ENCODE results near the gene IL12RB1. TPM values are rescaled to one million over a fixed set of nuclear protein-coding genes. Genes with fewer than 3 reads are reported as not detected.

IL12RB1 gene
- total RNA-seq, 1 donor from 2014 or later = not detected

DNA sequence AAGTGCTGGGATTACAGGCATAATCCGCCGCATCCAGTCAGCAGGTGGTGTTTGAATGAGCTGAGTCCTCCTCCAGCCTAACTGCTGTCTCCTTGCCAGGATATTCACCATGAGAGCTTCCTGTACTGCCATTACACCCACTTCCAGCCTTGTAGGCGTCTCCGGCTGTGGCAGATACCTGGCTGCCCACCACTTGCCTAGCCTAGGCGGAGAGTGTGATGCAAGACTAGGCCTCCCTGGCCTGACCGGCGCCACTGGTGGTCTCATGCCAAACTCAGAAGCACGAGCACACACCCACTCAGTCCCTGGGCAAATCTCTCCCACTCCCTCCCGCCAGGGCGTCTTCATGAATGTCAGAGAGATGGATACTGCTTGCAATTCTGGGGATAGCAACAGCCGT, 16.6 kb downstream of the IL12RB1 start:
- Histone ChIP-seq H3K27ac (no peak overlapping the region), H3K36me3 (no peaks in the 10 kb centered on the region), H2AFZ (replicated peaks) (no peak overlapping the region), H3K27me3 (no peaks in the 10 kb centered on the region), H4K20me1 (ENCODE audit: low read depth) (no peaks in the 10 kb centered on the region), H3K9ac (no peak overlapping the region), H3K4me1 (no peaks in the 10 kb centered on the region), H3K9me3 (ENCODE audit: low read depth) (no peaks in the 10 kb centered on the region), H3F3A (ENCODE audit: low read depth) (no peaks in the 10 kb centered on the region), H3K4me2 (no peak overlapping the region), H3K4me3 (no peak overlapping the region), H3K79me2 (ENCODE audit: low read depth) (no peaks in the 10 kb centered on the region)
- Mint-ChIP-seq H3K4me1 (peaks cover under 1% of the 10 kb centered on the region), H3K27me3 (ENCODE audit: insufficient read depth, low read depth) (peaks cover 10% of the 10 kb centered on the region), H3K4me3 (no peak overlapping the region), H3K27ac (no peak overlapping the region), H3K36me3 (no peaks in the 10 kb centered on the region), H3K9me3 (no peaks in the 10 kb centered on the region)
- DNase-seq (ENCODE audit: low spot score) = no peak
- TF ChIP-seq EZH2phosphoT487 (IDR thresholded peaks at IDR 0.05) = no peak
- TF ChIP-seq EZH2 (IDR thresholded peaks at IDR 0.05) = no peak
- TF ChIP-seq, protein P1, sequence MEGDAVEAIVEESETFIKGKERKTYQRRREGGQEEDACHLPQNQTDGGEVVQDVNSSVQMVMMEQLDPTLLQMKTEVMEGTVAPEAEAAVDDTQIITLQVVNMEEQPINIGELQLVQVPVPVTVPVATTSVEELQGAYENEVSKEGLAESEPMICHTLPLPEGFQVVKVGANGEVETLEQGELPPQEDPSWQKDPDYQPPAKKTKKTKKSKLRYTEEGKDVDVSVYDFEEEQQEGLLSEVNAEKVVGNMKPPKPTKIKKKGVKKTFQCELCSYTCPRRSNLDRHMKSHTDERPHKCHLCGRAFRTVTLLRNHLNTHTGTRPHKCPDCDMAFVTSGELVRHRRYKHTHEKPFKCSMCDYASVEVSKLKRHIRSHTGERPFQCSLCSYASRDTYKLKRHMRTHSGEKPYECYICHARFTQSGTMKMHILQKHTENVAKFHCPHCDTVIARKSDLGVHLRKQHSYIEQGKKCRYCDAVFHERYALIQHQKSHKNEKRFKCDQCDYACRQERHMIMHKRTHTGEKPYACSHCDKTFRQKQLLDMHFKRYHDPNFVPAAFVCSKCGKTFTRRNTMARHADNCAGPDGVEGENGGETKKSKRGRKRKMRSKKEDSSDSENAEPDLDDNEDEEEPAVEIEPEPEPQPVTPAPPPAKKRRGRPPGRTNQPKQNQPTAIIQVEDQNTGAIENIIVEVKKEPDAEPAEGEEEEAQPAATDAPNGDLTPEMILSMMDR (IDR thresholded peaks at IDR 0.05) = no peak

DNA sequence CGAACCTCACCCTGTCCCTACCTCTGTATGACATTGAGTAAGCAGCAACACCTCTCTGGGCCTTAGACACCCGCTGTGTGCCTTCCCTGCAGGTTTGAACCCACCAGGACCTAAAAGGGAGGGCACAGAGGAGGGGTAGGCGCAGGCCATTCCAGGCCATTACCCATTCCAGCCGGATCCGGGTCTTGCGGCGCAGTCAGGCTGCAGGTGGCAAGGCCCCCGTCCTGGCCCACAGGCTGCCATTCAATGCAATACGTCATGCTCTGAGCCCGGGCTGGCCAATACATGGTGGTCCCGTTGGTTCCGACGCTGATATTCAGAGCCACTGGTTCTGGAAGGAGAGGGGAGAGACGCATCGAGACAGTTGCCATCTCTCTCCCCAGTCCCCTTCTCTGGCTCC, 17.4 kb downstream of the IL12RB1 start:
- H3K9me3 ChIP-seq (ENCODE audit: low read depth) = no peaks in the 10 kb centered on the region
- Mint-ChIP-seq H3K36me3 (no peaks in the 10 kb centered on the region), H3K4me1 (peaks cover 5% of the 10 kb centered on the region), H3K27me3 (ENCODE audit: insufficient read depth, low read depth) (peaks cover 12% of the 10 kb centered on the region), H3K4me3 (no peak overlapping the region), H3K9me3 (no peaks in the 10 kb centered on the region), H3K27ac (no peak overlapping the region)
- no peak overlapping the region for H3K9ac ChIP-seq
- no peaks in the 10 kb centered on the region for H4K20me1 ChIP-seq (ENCODE audit: low read depth)
- H3K4me3 ChIP-seq = no peak overlapping the region
- H3F3A ChIP-seq (ENCODE audit: low read depth) = no peaks in the 10 kb centered on the region
- TF ChIP-seq, protein P1 (IDR thresholded peaks at IDR 0.05) = no peak
- TF ChIP-seq EZH2 (IDR thresholded peaks at IDR 0.05) (no peak), EZH2phosphoT487 (IDR thresholded peaks at IDR 0.05) (no peak)
- DNase-seq (ENCODE audit: low spot score) = no peak
- no peaks in the 10 kb centered on the region for H3K79me2 ChIP-seq (ENCODE audit: low read depth)
- no peaks in the 10 kb centered on the region for H3K4me1 ChIP-seq
- no peak overlapping the region for H3K27ac ChIP-seq
- no peak overlapping the region for H3K4me2 ChIP-seq
- no peaks in the 10 kb centered on the region for H3K36me3 ChIP-seq
- H3K27me3 ChIP-seq = no peaks in the 10 kb centered on the region
- H2AFZ ChIP-seq (replicated peaks) = no peak overlapping the region

DNA sequence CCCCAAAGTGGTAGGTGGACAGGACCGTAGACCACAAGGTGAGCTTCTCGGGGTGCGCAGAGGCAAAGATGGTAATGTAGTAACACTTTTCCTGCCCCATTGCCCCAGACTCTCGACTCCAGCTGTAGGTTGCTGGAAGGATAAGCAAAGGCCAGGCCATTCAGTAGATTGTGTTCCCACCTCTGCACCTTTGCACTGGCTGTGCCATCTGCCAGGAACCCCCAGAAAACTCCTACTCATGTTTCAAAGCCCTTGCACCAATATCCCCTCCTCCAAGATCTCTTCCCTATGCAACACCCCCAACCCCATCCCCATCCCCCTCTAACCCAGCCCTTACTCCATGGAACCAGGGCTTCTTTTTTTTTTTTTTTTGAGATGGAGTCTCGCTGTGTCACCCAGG, 18.3 kb downstream of the IL12RB1 start:
- Histone ChIP-seq H3K4me2 (no peak overlapping the region), H3F3A (ENCODE audit: low read depth) (no peaks in the 10 kb centered on the region), H3K27me3 (no peaks in the 10 kb centered on the region), H2AFZ (replicated peaks) (no peak overlapping the region), H3K4me3 (no peak overlapping the region), H3K27ac (no peak overlapping the region), H3K9ac (no peak overlapping the region), H3K36me3 (no peaks in the 10 kb centered on the region), H4K20me1 (ENCODE audit: low read depth) (no peaks in the 10 kb centered on the region), H3K4me1 (no peaks in the 10 kb centered on the region), H3K79me2 (ENCODE audit: low read depth) (no peaks in the 10 kb centered on the region), H3K9me3 (ENCODE audit: low read depth) (no peaks in the 10 kb centered on the region)
- no peak overlapping the region for H3K27ac Mint-ChIP-seq
- no peaks in the 10 kb centered on the region for H3K36me3 Mint-ChIP-seq
- DNase-seq (ENCODE audit: low spot score) = no peak
- peaks cover 16% of the 10 kb centered on the region for H3K27me3 Mint-ChIP-seq (ENCODE audit: insufficient read depth, low read depth)
- TF ChIP-seq, protein P1 (IDR thresholded peaks at IDR 0.05) = no peak
- no peak for TF ChIP-seq EZH2phosphoT487 (IDR thresholded peaks at IDR 0.05)
- no peak for TF ChIP-seq EZH2 (IDR thresholded peaks at IDR 0.05)
- H3K9me3 Mint-ChIP-seq = no peaks in the 10 kb centered on the region
- no peak overlapping the region for H3K4me3 Mint-ChIP-seq
- H3K4me1 Mint-ChIP-seq = peaks cover 6% of the 10 kb centered on the region

DNA sequence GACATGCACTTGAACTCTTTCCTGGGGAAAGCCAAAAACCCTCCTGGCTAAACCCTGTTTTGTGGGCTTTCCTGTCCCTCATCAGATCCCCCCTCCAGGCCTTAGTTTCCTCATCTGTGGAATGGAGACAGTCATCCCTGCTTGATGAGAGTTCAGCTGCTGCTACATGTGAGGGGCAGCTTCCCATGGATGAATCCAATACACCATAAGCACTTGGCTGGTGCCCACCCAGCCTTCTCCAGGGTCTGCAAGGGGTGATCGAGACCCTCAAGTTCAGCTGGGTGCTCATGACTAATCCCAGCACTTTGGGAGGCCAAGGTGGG, 21.6 kb downstream of the IL12RB1 start:
- Mint-ChIP-seq H3K4me3 (peak overlapping the region; percentile 55), H3K4me1 (peaks cover 8% of the 10 kb centered on the region), H3K9me3 (no peaks in the 10 kb centered on the region), H3K36me3 (no peaks in the 10 kb centered on the region), H3K27me3 (ENCODE audit: insufficient read depth, low read depth) (peaks cover 10% of the 10 kb centered on the region), H3K27ac (peak overlapping the region; percentile 87)
- Histone ChIP-seq H3K9me3 (ENCODE audit: low read depth) (no peaks in the 10 kb centered on the region), H3K4me1 (no peaks in the 10 kb centered on the region), H3K79me2 (ENCODE audit: low read depth) (no peaks in the 10 kb centered on the region), H3F3A (ENCODE audit: low read depth) (no peaks in the 10 kb centered on the region), H3K27me3 (no peaks in the 10 kb centered on the region), H3K4me2 (no peak overlapping the region), H3K4me3 (no peak overlapping the region), H3K27ac (no peak overlapping the region), H2AFZ (replicated peaks) (no peak overlapping the region), H4K20me1 (ENCODE audit: low read depth) (no peaks in the 10 kb centered on the region), H3K36me3 (no peaks in the 10 kb centered on the region), H3K9ac (no peak overlapping the region)
- DNase-seq (ENCODE audit: low spot score) = no peak
- no peak for TF ChIP-seq EZH2phosphoT487 (IDR thresholded peaks at IDR 0.05)
- TF ChIP-seq, protein P1 (IDR thresholded peaks at IDR 0.05) = no peak
- TF ChIP-seq EZH2 (IDR thresholded peaks at IDR 0.05) = no peak
